HCT116 (cell line): Measurements from ENCODE around the gene ZNF853. TPM values are rescaled to one million over a fixed set of nuclear protein-coding genes. Genes with fewer than 3 reads are reported as not detected.

Experiments used
- EZH2phosphoT487 ChIP-seq: fragments of 200-600 bp; IDR thresholded peaks from 2 replicates; pipeline ENCODE4 v1.6.1; 2018; ENCODE audit warnings: antibody characterized with exemption, borderline replicate concordance
- RAD21 ChIP-seq: IDR thresholded peaks from 2 replicates; pipeline ENCODE4 v1.6.1; 2012; ENCODE audit warnings: low read depth, mild to moderate bottlenecking
- SIN3A ChIP-seq: IDR thresholded peaks from 2 replicates; pipeline ENCODE4 v1.6.1; 2012; ENCODE audit warnings: low read depth
- TCF7L2 ChIP-seq: IDR thresholded peaks from 2 replicates; pipeline ENCODE4 v1.7.0; 2011; ENCODE audit warnings: borderline replicate concordance, inconsistent platforms; ENCODE audit not compliant: insufficient read depth, insufficient read length; ENCODE audit errors: extremely low read depth
- YY1 ChIP-seq: IDR thresholded peaks from 2 replicates; pipeline ENCODE4 v1.6.1; 2011; ENCODE audit warnings: low read length, low read depth, moderate library complexity, mild to moderate bottlenecking; ENCODE audit not compliant: insufficient replicate concordance; ENCODE audit errors: extremely low read depth
- total RNA-seq: library from RNA; stranded (reverse); gene quantifications from one replicate; pipeline ENCODE4 v1.2.1, GENCODE V29; 2021; ENCODE audit not compliant: unreplicated experiment
- TF ChIP-seq, protein P1 (sequence below): IDR thresholded peaks from 2 replicates; pipeline ENCODE4 v1.6.1; 2011; ENCODE audit warnings: mild to moderate bottlenecking, low read length, moderate library complexity; ENCODE audit not compliant: insufficient replicate concordance; ENCODE audit errors: extremely low read depth
- TF ChIP-seq, protein P2 (sequence below), 3 experiments: fragments of 200-600 bp in 1 of 3; sonication (generic) in 1 of 3; IDR thresholded peaks in 2 of 3; conservative IDR thresholded peaks in 1 of 3; 2 replicates each; pipeline ENCODE4 v1.5.1; 2012 to 2017; ENCODE audit warnings: low read depth in 2 of 3, low read length in 2 of 3, antibody characterized with exemption in 1 of 3, borderline replicate concordance in 1 of 3, control low read depth in 1 of 3, mild to moderate bottlenecking in 1 of 3, mixed read lengths in 1 of 3, mixed run types in 1 of 3, moderate library complexity in 1 of 3; ENCODE audit not compliant: insufficient read depth in 1 of 3

Gene ZNF853
- total RNA-seq, 1 experiment from 2014 or later: 0.05 TPM

DNA sequence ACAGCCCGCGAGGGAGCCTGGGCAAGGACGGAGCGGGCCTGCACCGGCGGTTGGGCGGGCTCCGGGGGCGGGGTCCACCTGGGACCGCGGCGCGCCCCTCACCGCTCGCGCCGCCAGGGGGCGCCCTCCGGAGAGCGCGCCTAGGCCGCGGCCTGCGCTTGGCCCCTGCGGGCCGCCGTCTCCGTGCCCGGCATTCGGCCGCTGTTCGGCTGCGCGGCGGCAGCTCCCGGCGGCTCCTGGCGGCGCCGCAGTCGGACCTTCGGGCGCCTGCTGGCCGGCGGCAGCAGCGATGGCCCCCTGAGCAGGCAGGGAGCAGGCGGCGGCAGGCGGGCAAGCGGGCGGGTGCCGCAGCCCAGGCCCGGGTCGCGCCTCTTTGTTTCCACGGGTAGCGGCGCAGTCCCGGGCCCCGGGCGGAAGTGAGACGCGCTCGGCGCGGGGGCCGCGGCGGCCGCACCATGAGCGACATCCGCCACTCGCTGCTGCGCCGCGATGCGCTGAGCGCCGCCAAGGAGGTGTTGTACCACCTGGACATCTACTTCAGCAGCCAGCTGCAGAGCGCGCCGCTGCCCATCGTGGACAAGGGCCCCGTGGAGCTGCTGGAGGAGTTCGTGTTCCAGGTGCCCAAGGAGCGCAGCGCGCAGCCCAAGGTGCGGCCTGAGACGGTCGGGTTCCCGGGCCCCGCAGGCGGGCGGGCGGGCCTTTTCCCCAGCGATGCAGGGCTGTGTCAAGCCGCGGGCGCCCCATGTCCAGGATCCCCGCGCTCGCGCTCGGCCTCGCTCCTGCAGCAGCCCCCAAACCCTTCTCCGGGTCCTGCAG lies 25.4 kb upstream of the ZNF853 start, which contains the start of gene INTS15 (continued):
- TF ChIP-seq, protein P1, sequence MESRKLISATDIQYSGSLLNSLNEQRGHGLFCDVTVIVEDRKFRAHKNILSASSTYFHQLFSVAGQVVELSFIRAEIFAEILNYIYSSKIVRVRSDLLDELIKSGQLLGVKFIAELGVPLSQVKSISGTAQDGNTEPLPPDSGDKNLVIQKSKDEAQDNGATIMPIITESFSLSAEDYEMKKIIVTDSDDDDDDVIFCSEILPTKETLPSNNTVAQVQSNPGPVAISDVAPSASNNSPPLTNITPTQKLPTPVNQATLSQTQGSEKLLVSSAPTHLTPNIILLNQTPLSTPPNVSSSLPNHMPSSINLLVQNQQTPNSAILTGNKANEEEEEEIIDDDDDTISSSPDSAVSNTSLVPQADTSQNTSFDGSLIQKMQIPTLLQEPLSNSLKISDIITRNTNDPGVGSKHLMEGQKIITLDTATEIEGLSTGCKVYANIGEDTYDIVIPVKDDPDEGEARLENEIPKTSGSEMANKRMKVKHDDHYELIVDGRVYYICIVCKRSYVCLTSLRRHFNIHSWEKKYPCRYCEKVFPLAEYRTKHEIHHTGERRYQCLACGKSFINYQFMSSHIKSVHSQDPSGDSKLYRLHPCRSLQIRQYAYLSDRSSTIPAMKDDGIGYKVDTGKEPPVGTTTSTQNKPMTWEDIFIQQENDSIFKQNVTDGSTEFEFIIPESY: peak; percentile 83
- TF ChIP-seq, protein P2, sequence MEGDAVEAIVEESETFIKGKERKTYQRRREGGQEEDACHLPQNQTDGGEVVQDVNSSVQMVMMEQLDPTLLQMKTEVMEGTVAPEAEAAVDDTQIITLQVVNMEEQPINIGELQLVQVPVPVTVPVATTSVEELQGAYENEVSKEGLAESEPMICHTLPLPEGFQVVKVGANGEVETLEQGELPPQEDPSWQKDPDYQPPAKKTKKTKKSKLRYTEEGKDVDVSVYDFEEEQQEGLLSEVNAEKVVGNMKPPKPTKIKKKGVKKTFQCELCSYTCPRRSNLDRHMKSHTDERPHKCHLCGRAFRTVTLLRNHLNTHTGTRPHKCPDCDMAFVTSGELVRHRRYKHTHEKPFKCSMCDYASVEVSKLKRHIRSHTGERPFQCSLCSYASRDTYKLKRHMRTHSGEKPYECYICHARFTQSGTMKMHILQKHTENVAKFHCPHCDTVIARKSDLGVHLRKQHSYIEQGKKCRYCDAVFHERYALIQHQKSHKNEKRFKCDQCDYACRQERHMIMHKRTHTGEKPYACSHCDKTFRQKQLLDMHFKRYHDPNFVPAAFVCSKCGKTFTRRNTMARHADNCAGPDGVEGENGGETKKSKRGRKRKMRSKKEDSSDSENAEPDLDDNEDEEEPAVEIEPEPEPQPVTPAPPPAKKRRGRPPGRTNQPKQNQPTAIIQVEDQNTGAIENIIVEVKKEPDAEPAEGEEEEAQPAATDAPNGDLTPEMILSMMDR (IDR thresholded peaks at IDR 0.05 in 2 of 3, conservative IDR thresholded peaks at IDR 0.05 in 1 of 3; ENCODE audit: borderline replicate concordance in 1 of 3, insufficient read depth in 1 of 3, low read depth in 2 of 3, low read length in 2 of 3): peak in 2 of 3 experiments; percentile 46 to 47; a peak in 4 of 6 replicates
- peak; percentile 84 for TF ChIP-seq YY1
- 0 out of 2 replicates have a peak, but pooled peaks have one; percentile 20 for TF ChIP-seq SIN3A
- TF ChIP-seq TCF7L2: peak; percentile 56
- no peak for TF ChIP-seq EZH2phosphoT487
- TF ChIP-seq RAD21: peak; percentile 26; the same call in 1 of the 2 replicates
